Large intestine (tissue), 3 donors: ENCODE data around the gene C1RL. TPM values are rescaled to one million over a fixed set of nuclear protein-coding genes. Genes with fewer than 3 reads are reported as not detected.
"Not testable (repeated sequence)": the region's sequence is repeated elsewhere in the genome, so short reads cannot be mapped to it uniquely, and the experiment has no call there.

Source experiments
- DNase-seq, 2 donors: peaks; one replicate each; pipeline versions ENCODE4 v3.0.0 to v3.0.0-alpha.2; 2013
- H3K27ac ChIP-seq: one replicate; pipeline ENCODE4 v1.5.1; 2013; ENCODE audit warnings: low read length
- H3K27me3 ChIP-seq: 2 replicates; pipeline ENCODE4 v1.6.1; 2013; ENCODE audit warnings: low read length; ENCODE audit not compliant: control insufficient read depth, insufficient read depth
- H3K36me3 ChIP-seq: 2 replicates; pipeline ENCODE4 v1.6.1; 2013; ENCODE audit warnings: low read length; ENCODE audit not compliant: control insufficient read depth, insufficient read depth
- H3K4me1 ChIP-seq: one replicate; pipeline ENCODE4 v1.6.1; 2013; ENCODE audit warnings: low read length; ENCODE audit not compliant: control insufficient read depth, insufficient read depth
- H3K4me3 ChIP-seq: one replicate; pipeline ENCODE4 v1.5.1; 2013; ENCODE audit warnings: low read length
- H3K9me3 ChIP-seq: one replicate; pipeline ENCODE4 v1.6.1; 2013; ENCODE audit warnings: mild to moderate bottlenecking, low read depth, low read length, moderate library complexity; ENCODE audit not compliant: control insufficient read depth
- WGBS: methylation state at CpG from one replicate; pipeline ENCODE4 v1.1.5; 2013; ENCODE audit warnings: low lambda C conversion rate; ENCODE audit not compliant: insufficient coverage; 5-methylcytosine and 5-hydroxymethylcytosine counted together
- polyA plus RNA-seq: library from polyadenylated mRNA; unstranded; fragments of 120-200 nt; gene quantifications from one replicate; pipeline ENCODE4 v1.2.1, GENCODE V29; 2013

Gene C1RL
- polyA plus RNA-seq, 1 donor, result 76.8 TPM

- H3K9me3 ChIP-seq, result no peaks in the 10 kb centered on the region
- H3K27ac ChIP-seq, result no peak overlapping the region
- no CpG with 5 or more reads among the region's 2 CpGs for WGBS
- H3K4me3 ChIP-seq, result no peak overlapping the region
- no peak for DNase-seq
- H3K36me3 ChIP-seq, result peaks cover 6% of the 10 kb centered on the region
- H3K4me1 ChIP-seq, result peaks cover 12% of the 10 kb centered on the region
- no peaks in the 10 kb centered on the region for H3K27me3 ChIP-seq
Observed at GRCh38 chr12:7066596-7066995, 42.4 kb downstream of the C1RL start.

GRCh38 chr12:7065073-7065623 is 43.9 kb downstream of the C1RL start:
- Histone ChIP-seq H3K27ac (no peak overlapping the region), H3K36me3 (peaks cover 4% of the 10 kb centered on the region), H3K27me3 (no peaks in the 10 kb centered on the region), H3K4me1 (peaks cover 12% of the 10 kb centered on the region), H3K9me3 (no peaks in the 10 kb centered on the region), H3K4me3 (no peak overlapping the region)
- WGBS, result 100% methylated on average over 1 of the region's 7 CpGs
- DNase-seq, result no peak

GRCh38 chr12:7064516-7064915 is 44.5 kb downstream of the C1RL start:
- H3K4me3 ChIP-seq, result no peak overlapping the region

GRCh38 chr12:7061596-7061995 is 47.4 kb downstream of the C1RL start:
- H3K9me3 ChIP-seq, result no peaks in the 10 kb centered on the region
- no peak overlapping the region for H3K27ac ChIP-seq
- H3K4me1 ChIP-seq, result no peaks in the 10 kb centered on the region
- H3K27me3 ChIP-seq, result no peaks in the 10 kb centered on the region
- peak overlapping the region; percentile 26 for H3K4me3 ChIP-seq
- WGBS, result no CpG with 5 or more reads among the region's 7 CpGs
- H3K36me3 ChIP-seq, result peaks cover 2% of the 10 kb centered on the region
- no peak for DNase-seq

More at GRCh38 chr12:7064516-7064915, 44.5 kb downstream of the C1RL start:
- H3K4me1 ChIP-seq, result peaks cover 11% of the 10 kb centered on the region
- WGBS, result no CpG with 5 or more reads among the region's 3 CpGs
- DNase-seq, result no peak
- H3K27me3 ChIP-seq, result no peaks in the 10 kb centered on the region
- H3K27ac ChIP-seq, result no peak overlapping the region
- H3K9me3 ChIP-seq, result no peaks in the 10 kb centered on the region
- H3K36me3 ChIP-seq, result peaks cover 2% of the 10 kb centered on the region

DNA sequence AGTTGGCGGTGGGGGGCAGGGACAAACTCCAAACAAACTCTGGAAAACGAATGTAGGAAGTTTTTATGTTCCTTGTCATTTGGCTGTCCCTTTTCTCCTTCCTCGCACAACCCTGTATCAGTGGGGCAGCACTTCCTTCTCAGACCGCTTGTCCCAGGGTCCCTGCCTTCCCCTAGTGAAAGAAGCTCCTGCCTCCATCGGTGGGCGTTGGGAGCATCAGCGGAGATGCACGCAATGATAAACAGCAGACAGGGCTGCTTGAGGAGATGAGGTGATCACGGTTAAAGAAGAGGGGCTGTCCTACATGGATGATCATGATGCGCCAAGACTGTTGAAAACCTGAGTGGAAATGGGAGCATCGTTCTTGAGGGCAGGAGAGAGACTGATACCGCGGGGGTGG is 47.9 kb downstream of the C1RL start:
- H3K9me3 ChIP-seq, result no peaks in the 10 kb centered on the region
- no peaks in the 10 kb centered on the region for H3K27me3 ChIP-seq
- peak overlapping the region; percentile 26 for H3K4me3 ChIP-seq
- peak overlapping the region; percentile 3 for H3K27ac ChIP-seq
- peaks cover 2% of the 10 kb centered on the region for H3K36me3 ChIP-seq
- no peaks in the 10 kb centered on the region for H3K4me1 ChIP-seq
- DNase-seq, result no peak
- 80% methylated on average over 3 of the region's 13 CpGs for WGBS

DNA sequence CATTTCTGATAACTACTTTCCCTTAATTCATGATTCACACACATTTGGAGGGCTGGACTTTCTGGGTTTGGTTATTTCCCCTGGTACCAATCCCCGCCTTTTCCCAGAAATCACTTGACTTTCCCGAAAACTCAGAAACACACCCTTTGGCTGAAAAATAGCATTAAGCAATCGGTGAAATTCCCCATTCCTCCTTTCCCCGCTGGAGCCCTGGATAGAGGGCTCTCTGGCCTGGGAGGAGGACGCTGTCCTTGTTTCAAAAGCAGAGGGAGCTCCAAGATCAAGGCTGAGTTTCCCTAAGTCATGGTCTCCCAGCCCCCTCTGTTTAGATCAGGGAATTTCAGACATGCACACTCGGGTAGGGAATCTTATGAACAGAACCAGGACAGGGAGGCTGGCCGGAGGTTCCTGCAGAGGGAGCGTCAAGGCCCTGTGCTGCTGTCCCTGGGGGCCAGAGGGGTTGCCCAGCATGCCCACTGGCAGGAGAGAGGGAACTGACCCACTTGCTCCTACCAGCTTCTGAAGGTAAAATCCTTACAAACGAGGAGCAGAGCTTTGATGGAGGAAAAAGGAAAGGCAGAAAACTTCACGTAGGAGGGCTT is 48.6 kb downstream of the C1RL start, which contains the start of gene C1S:
Gene C1S (plus strand): TSS at position 366 of the 602 bp plus-strand sequence. CDS start 1,195 bp downstream, outside the sequence.
- DNase-seq, result peak; percentile 68 to 72
- peak within 1 kb of the TSS; percentile 26 for H3K4me3 ChIP-seq
- H3K4me1 ChIP-seq, result no peaks in the 10 kb centered on the region
- H3K9me3 ChIP-seq, result no peaks in the 10 kb centered on the region
- H3K27ac ChIP-seq, result peak within 1 kb of the TSS; percentile 3
- no peaks in the 10 kb centered on the region for H3K27me3 ChIP-seq
- WGBS, result 100% methylated on average over 1 of the region's 10 CpGs
- H3K36me3 ChIP-seq, result no peaks in the 10 kb centered on the region

- WGBS, result no CpG with 5 or more reads among the region's 4 CpGs
- no peaks in the 10 kb centered on the region for H3K9me3 ChIP-seq
- DNase-seq, result no peak
- no peaks in the 10 kb centered on the region for H3K27me3 ChIP-seq
- H3K27ac ChIP-seq, result peak overlapping the region; percentile 2
- H3K4me1 ChIP-seq, result no peaks in the 10 kb centered on the region
- no peaks in the 10 kb centered on the region for H3K36me3 ChIP-seq
- no peak overlapping the region for H3K4me3 ChIP-seq
Observed at GRCh38 chr12:7059780-7060179, 49.2 kb downstream of the C1RL start.

DNA sequence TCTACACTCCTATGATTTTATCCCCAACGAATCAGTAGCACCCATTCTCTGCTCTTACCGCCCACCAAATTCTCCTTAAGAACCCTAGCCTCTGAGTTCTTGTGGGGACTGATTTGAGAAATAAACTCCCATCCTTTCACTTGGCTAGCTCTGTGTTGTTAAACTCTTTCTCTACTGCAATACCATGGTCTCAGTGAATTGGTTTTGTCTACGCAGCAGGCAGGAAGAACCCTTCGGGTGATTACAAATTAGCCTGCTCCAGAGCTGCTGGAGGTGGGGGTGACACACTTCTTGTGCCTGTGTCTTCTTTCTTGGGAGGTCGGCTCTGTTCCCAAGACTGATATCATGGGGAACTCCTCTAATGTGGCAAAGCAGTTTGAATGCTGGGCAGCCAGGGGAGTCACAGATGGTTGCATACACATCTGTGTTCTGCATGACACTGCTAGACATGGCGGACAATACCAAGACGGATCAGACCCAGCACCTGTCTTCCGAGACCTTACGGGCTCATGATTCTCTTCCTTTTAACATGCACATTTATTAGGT is 50.1 kb downstream of the C1RL start:
- H3K4me1 ChIP-seq, result no peaks in the 10 kb centered on the region
- H3K4me3 ChIP-seq, result no peak overlapping the region
- DNase-seq, result no peak
- no peaks in the 10 kb centered on the region for H3K9me3 ChIP-seq
- H3K36me3 ChIP-seq, result no peaks in the 10 kb centered on the region
- H3K27me3 ChIP-seq, result no peaks in the 10 kb centered on the region
- 100% methylated on average over 1 of the region's 9 CpGs for WGBS
- H3K27ac ChIP-seq, result no peak overlapping the region

GRCh38 chr12:7058163-7058845 is 50.7 kb downstream of the C1RL start:
- no peak overlapping the region for H3K27ac ChIP-seq
- H3K9me3 ChIP-seq, result no peaks in the 10 kb centered on the region
- H3K4me3 ChIP-seq, result no peak overlapping the region
- WGBS, result no CpG with 5 or more reads among the region's 3 CpGs
- no peaks in the 10 kb centered on the region for H3K36me3 ChIP-seq
- no peaks in the 10 kb centered on the region for H3K27me3 ChIP-seq
- H3K4me1 ChIP-seq, result no peaks in the 10 kb centered on the region
- DNase-seq, result no peak

DNA sequence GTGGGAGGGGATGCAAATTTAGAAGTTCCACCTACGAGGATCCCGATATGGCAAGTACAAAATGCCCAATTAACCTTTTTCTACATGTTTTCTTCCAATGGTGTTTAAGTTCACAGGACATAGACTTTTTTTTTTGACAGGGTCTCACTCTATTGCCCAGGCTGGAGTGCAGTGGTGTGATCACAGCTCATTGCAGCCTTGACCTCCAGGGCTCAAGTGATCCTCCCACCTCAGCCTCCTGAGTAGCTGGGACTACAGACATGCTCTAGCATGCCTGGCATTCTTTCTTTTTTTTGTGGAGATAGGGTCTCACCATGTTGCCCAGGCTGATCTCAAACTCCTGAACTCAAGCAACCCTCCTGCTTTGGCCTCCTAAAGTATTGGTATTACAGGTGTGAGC is 53.3 kb downstream of the C1RL start:
- no CpG with 5 or more reads among the region's 2 CpGs for WGBS
- DNase-seq, H3K27ac ChIP-seq, H3K36me3 ChIP-seq, H3K4me1 ChIP-seq, H3K9me3 ChIP-seq, H3K27me3 ChIP-seq, H3K4me3 ChIP-seq: not testable (repeated sequence)
